Memory B cell (primary cell): Measurements from ENCODE around the gene SPA17.

Experiments used
- ATAC-seq: fragments of 150-1000 bp; cut with Tn5 transposase; 2 replicates; pipeline ENCODE4 v1.10.0; 2021; ENCODE audit warnings: low read depth, mild to moderate bottlenecking, moderate library complexity
- DNase-seq, 2 donors: peaks; one replicate each; pipeline ENCODE4 v3.0.0; 2022; ENCODE audit warnings: low spot score in 2 of 2
- H3K27ac Mint-ChIP-seq: one replicate; pipeline ENCODE4 v1.8.0; 2022; ENCODE audit warnings: mild to moderate bottlenecking, moderate library complexity, mixed read lengths
- H3K27me3 Mint-ChIP-seq: one replicate; pipeline ENCODE4 v1.8.0; 2022; ENCODE audit warnings: mixed read lengths
- H3K36me3 Mint-ChIP-seq: one replicate; pipeline ENCODE4 v1.8.0; 2022; ENCODE audit warnings: mild to moderate bottlenecking, mixed read lengths
- H3K4me1 Mint-ChIP-seq: one replicate; pipeline ENCODE4 v1.8.0; 2022; ENCODE audit warnings: mixed read lengths
- H3K4me3 Mint-ChIP-seq: one replicate; pipeline ENCODE4 v1.8.0; 2022; ENCODE audit warnings: mild to moderate bottlenecking, moderate library complexity, mixed read lengths
- H3K9me3 Mint-ChIP-seq: one replicate; pipeline ENCODE4 v1.8.0; 2022; ENCODE audit warnings: mixed read lengths

Gene SPA17

GRCh38 chr11:124745270-124745834 lies 71.6 kb downstream of the SPA17 start:
- Mint-ChIP-seq H3K27ac (no peak overlapping the region), H3K27me3 (peaks cover 6% of the 10 kb centered on the region), H3K9me3 (no peaks in the 10 kb centered on the region), H3K4me1 (peaks cover 26% of the 10 kb centered on the region), H3K4me3 (peak overlapping the region; percentile 98), H3K36me3 (peaks cover 2% of the 10 kb centered on the region)
- DNase-seq (no peak), ATAC-seq (no peak)

GRCh38 chr11:124745835-124746620 lies 72.3 kb downstream of the SPA17 start:
- DNase-seq (peak in 1 of 2 donors; percentile 26), ATAC-seq (peak; percentile 43)
- H3K9me3 Mint-ChIP-seq: no peaks in the 10 kb centered on the region
- H3K27ac Mint-ChIP-seq: peak overlapping the region; percentile 90
- peak overlapping the region; percentile 98 for H3K4me3 Mint-ChIP-seq
- peaks cover 2% of the 10 kb centered on the region for H3K36me3 Mint-ChIP-seq
- peaks cover 6% of the 10 kb centered on the region for H3K27me3 Mint-ChIP-seq
- H3K4me1 Mint-ChIP-seq: peaks cover 21% of the 10 kb centered on the region

GRCh38 chr11:124746621-124747243 lies 73.0 kb downstream of the SPA17 start:
- peaks cover 2% of the 10 kb centered on the region for H3K36me3 Mint-ChIP-seq
- H3K9me3 Mint-ChIP-seq: no peaks in the 10 kb centered on the region
- DNase-seq (peak; percentile 75 to 80), ATAC-seq (peak; percentile 86)
- H3K27ac Mint-ChIP-seq: peak overlapping the region; percentile 90
- peak overlapping the region; percentile 98 for H3K4me3 Mint-ChIP-seq
- peaks cover 3% of the 10 kb centered on the region for H3K27me3 Mint-ChIP-seq
- H3K4me1 Mint-ChIP-seq: peaks cover 21% of the 10 kb centered on the region
